Measurements from ENCODE around the gene R3HDM4. TPM values are rescaled to one million over a fixed set of nuclear protein-coding genes. Genes with fewer than 3 reads are reported as not detected.

The R3HDM4 gene
- total RNA-seq, 1 experiment from 2014 or later = 55.8 TPM

- peak overlapping the region; percentile 81 for H3K27ac ChIP-seq
- no peaks in the 10 kb centered on the region for H3K27me3 ChIP-seq (ENCODE audit: insufficient read depth, low read depth)
- no peaks in the 10 kb centered on the region for H3K36me3 ChIP-seq (ENCODE audit: low read depth)
- H3K79me2 ChIP-seq (ENCODE audit: low read depth) = 0 out of 2 replicates have a peak, but pooled peaks cover 4% of the 10 kb centered on the region
- H3K4me1 ChIP-seq (replicated peaks; ENCODE audit: insufficient read depth) = peaks cover 55% of the 10 kb centered on the region
- ChIA-PET POLR2A (ENCODE audit: unreplicated experiment) (interaction anchor here (0.6 to 0.7 kb wide), 4 partner anchors 20 to 27 kb away, joined by 3 to 27 read pairs (median 6); no protein-coding TSS in a partner anchor), CTCF (no interaction called here)
- H3K9me3 ChIP-seq (ENCODE audit: insufficient read depth, low read depth) = no peaks in the 10 kb centered on the region
- TF ChIP-seq CTCF (conservative IDR thresholded peaks at IDR 0.05) (no peak), EZH2 (IDR thresholded peaks at IDR 0.05; ENCODE audit: low read depth) (no peak)
- no peaks in the 10 kb centered on the region for H3K9me2 ChIP-seq (ENCODE audit: insufficient read depth)
- DNase-seq = peak; percentile 76 to 81
- peaks cover 23% of the 10 kb centered on the region; the same call in 1 of the 2 replicates for H3F3A ChIP-seq (ENCODE audit: insufficient read depth, low read depth)
- H3K4me2 ChIP-seq = peak overlapping the region; percentile 73
- H2AFZ ChIP-seq = peak overlapping the region; percentile 62
- no peaks in the 10 kb centered on the region for H4K20me1 ChIP-seq (ENCODE audit: insufficient read depth)
- peak overlapping the region; percentile 54 for H3K4me3 ChIP-seq
- intact Hi-C loops (cut with micrococcal nuclease; ENCODE audit: unreplicated experiment) = no loop called here
- BruUV-seq (replicated peaks) = no TSS peak
Observed at GRCh38 chr19:956766-957440, 43.9 kb upstream of the R3HDM4 start.

- TF ChIP-seq EZH2 (IDR thresholded peaks at IDR 0.05; ENCODE audit: low read depth) = no peak
- no peak for TF ChIP-seq CTCF (conservative IDR thresholded peaks at IDR 0.05)
- Histone ChIP-seq H3K9me3 (ENCODE audit: insufficient read depth, low read depth) (no peaks in the 10 kb centered on the region), H3K4me1 (replicated peaks; ENCODE audit: insufficient read depth) (peaks cover 54% of the 10 kb centered on the region), H3K79me2 (ENCODE audit: low read depth) (0 out of 2 replicates have a peak, but pooled peaks cover 4% of the 10 kb centered on the region), H3F3A (ENCODE audit: insufficient read depth, low read depth) (peaks cover 30% of the 10 kb centered on the region; the same call in 1 of the 2 replicates), H4K20me1 (ENCODE audit: insufficient read depth) (no peaks in the 10 kb centered on the region), H3K27ac (peak overlapping the region; percentile 81), H3K4me2 (peak overlapping the region; percentile 73), H3K36me3 (ENCODE audit: low read depth) (no peaks in the 10 kb centered on the region), H3K4me3 (peak overlapping the region; percentile 54), H3K27me3 (ENCODE audit: insufficient read depth, low read depth) (no peaks in the 10 kb centered on the region), H3K9me2 (ENCODE audit: insufficient read depth) (no peaks in the 10 kb centered on the region), H2AFZ (peak overlapping the region; percentile 62)
- DNase-seq = peak; percentile 83 to 87
- intact Hi-C loops (cut with micrococcal nuclease; ENCODE audit: unreplicated experiment) = no loop called here
- no TSS peak for BruUV-seq (replicated peaks)
- POLR2A ChIA-PET (ENCODE audit: unreplicated experiment) = interaction anchor here (0.5 to 0.7 kb wide), 3 partner anchors 19 to 22 kb away, joined by 3 to 27 read pairs (median 6); no protein-coding TSS in a partner anchor
- CTCF ChIA-PET = no interaction called here
Observed at GRCh38 chr19:955803-956765, 43.1 kb upstream of the R3HDM4 start.

- no peaks in the 10 kb centered on the region for H3K9me3 ChIP-seq (ENCODE audit: insufficient read depth, low read depth)
- no TSS peak for BruUV-seq (replicated peaks)
- H3K4me2 ChIP-seq = peak overlapping the region; percentile 73; the same call in 1 of the 2 replicates
- H3K9me2 ChIP-seq (ENCODE audit: insufficient read depth) = no peaks in the 10 kb centered on the region
- ChIA-PET CTCF (no interaction called here), POLR2A (ENCODE audit: unreplicated experiment) (no interaction called here)
- no peak overlapping the region for H3K27ac ChIP-seq
- H3K79me2 ChIP-seq (ENCODE audit: low read depth) = 0 out of 2 replicates have a peak, but pooled peaks cover 4% of the 10 kb centered on the region
- DNase-seq = no peak
- H3F3A ChIP-seq (ENCODE audit: insufficient read depth, low read depth) = peaks cover 34% of the 10 kb centered on the region; the same call in 1 of the 2 replicates
- intact Hi-C loops (cut with micrococcal nuclease; ENCODE audit: unreplicated experiment) = no loop called here
- no peaks in the 10 kb centered on the region for H3K36me3 ChIP-seq (ENCODE audit: low read depth)
- no peaks in the 10 kb centered on the region for H3K27me3 ChIP-seq (ENCODE audit: insufficient read depth, low read depth)
- no peak overlapping the region for H2AFZ ChIP-seq
- H3K4me1 ChIP-seq (replicated peaks; ENCODE audit: insufficient read depth) = peaks cover 54% of the 10 kb centered on the region
- no peaks in the 10 kb centered on the region for H4K20me1 ChIP-seq (ENCODE audit: insufficient read depth)
- no peak overlapping the region for H3K4me3 ChIP-seq
- TF ChIP-seq CTCF (conservative IDR thresholded peaks at IDR 0.05) (no peak), EZH2 (IDR thresholded peaks at IDR 0.05; ENCODE audit: low read depth) (no peak)
Observed at GRCh38 chr19:954672-955494, 41.9 kb upstream of the R3HDM4 start.

Measured in PC-9 (cell line).